PFSK-1 (cell line): ENCODE results near the gene SUSD6.

Experiments
- FOXP2 ChIP-seq: optimal IDR thresholded peaks from 2 replicates; pipeline ENCODE3; 2011; ENCODE audit warnings: borderline replicate concordance, control low read depth, inconsistent platforms; ENCODE audit not compliant: insufficient read depth; ENCODE audit errors: extremely low read length, extremely low read depth
- POLR2AphosphoS5 ChIP-seq: IDR thresholded peaks from 2 replicates; pipeline ENCODE4 v1.6.1; 2012; ENCODE audit warnings: low read depth, mild to moderate bottlenecking, control low read depth, low read length, moderate library complexity
- REST ChIP-seq, 2 experiments: IDR thresholded peaks; 2 replicates each; pipeline versions ENCODE4 v1.6.1 to v1.8.0; 2011 to 2012; ENCODE audit warnings: low read depth in 2 of 2, low read length in 2 of 2, control low read depth in 1 of 2, inconsistent platforms in 1 of 2, mild to moderate bottlenecking in 1 of 2, moderate library complexity in 1 of 2; ENCODE audit not compliant: insufficient read depth in 1 of 2
- SIN3A ChIP-seq: IDR thresholded peaks from 2 replicates; pipeline ENCODE4 v1.6.1; 2012; ENCODE audit warnings: mild to moderate bottlenecking, low read length, moderate library complexity, borderline replicate concordance; ENCODE audit not compliant: insufficient read depth
- TAF1 ChIP-seq: IDR thresholded peaks from 2 replicates; pipeline ENCODE4 v1.6.1; 2012; ENCODE audit warnings: low read length, control low read depth, borderline replicate concordance; ENCODE audit not compliant: insufficient read depth

The SUSD6 gene

GRCh38 chr14:69570836-69571330 is 40.5 kb upstream of the SUSD6 start:
- TF ChIP-seq REST (IDR thresholded peaks at IDR 0.05; ENCODE audit: insufficient read depth in 1 of 2, low read depth in 2 of 2, low read length in 2 of 2) (no peak), SIN3A (no peak), POLR2AphosphoS5 (no peak), TAF1 (no peak), FOXP2 (no peak)

- TF ChIP-seq FOXP2 = no peak
- TF ChIP-seq SIN3A = no peak
- TF ChIP-seq REST (IDR thresholded peaks at IDR 0.05; ENCODE audit: insufficient read depth in 1 of 2, low read depth in 2 of 2, low read length in 2 of 2) = no peak
- no peak for TF ChIP-seq POLR2AphosphoS5
- no peak for TF ChIP-seq TAF1
Observed at GRCh38 chr14:69571449-69572029, 39.9 kb upstream of the SUSD6 start.

DNA sequence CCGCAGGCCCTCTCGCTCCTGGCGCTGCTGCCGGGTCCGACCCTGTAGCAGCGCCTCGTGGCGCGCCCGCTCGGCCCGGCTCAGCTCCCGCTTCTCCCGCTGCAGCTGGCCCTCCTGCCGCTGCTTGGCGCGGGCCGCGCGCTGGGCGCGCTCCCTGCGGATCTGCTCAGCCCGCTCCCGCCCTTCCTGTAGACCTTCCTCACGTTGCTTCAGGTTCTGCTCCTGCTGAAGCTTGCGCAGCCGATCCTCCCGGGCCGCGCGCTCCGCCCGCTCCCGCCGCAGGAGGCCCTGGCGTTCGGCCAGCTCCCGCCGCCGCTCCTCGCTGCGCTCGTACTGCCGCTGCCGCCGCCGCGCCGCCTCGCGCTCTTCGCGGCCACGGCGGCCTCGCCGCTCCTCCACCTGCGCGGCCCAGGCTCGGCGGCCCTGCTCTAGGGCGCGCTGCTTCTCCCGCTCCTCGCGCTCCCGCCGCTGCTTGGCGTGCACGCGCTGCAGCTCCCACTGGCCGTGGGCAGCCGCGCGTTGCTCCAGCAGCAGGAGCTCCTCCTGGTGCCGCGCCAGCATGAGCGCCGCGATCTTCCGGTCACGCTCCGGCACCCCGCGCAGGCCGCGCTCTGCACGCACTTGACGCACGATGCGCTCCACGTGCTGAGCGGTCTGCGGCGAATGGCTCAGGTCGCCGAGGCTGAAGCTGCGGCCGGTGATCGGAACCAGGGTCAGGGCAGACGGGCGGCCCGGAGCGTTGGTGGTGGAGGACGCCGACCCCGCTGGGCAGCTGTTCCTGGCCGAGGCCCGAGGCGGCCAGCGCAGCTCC is 39.2 kb upstream of the SUSD6 start:
- TF ChIP-seq FOXP2 (no peak), TAF1 (no peak), REST (IDR thresholded peaks at IDR 0.05; ENCODE audit: insufficient read depth in 1 of 2, low read depth in 2 of 2, low read length in 2 of 2) (no peak), SIN3A (no peak), POLR2AphosphoS5 (no peak)

GRCh38 chr14:69572841-69573135 is 38.6 kb upstream of the SUSD6 start:
- TF ChIP-seq FOXP2 = no peak
- TF ChIP-seq REST (IDR thresholded peaks at IDR 0.05; ENCODE audit: insufficient read depth in 1 of 2, low read depth in 2 of 2, low read length in 2 of 2) = no peak
- TF ChIP-seq SIN3A = no peak
- no peak for TF ChIP-seq TAF1
- no peak for TF ChIP-seq POLR2AphosphoS5
